Astrocyte of the cerebellum (primary cell): ENCODE measurements around the gene CHTOP.

ENCODE experiments used
- DNase-seq: peaks from one replicate; pipeline ENCODE4 v3.0.0-alpha.2; 2011; ENCODE audit warnings: low read depth
- H3K4me3 ChIP-seq: 2 replicates; pipeline ENCODE4 v1.5.1; 2011; ENCODE audit warnings: mild to moderate bottlenecking, low read depth, low read length, moderate library complexity
- CTCF ChIP-seq: IDR thresholded peaks from 2 replicates; pipeline ENCODE4 v1.5.1; 2012; ENCODE audit warnings: low read length, low read depth, moderate library complexity, mild to moderate bottlenecking; ENCODE audit errors: missing control alignments
- in situ Hi-C: cut with HindIII; loops from 2 replicates; pipeline ENCODE4 v1.10.0; 2017; ENCODE audit warnings: low sequenced_read_pairs

CHTOP gene

GRCh38 chr1:153693466-153693865, 59.6 kb downstream of the CHTOP start:
- in situ Hi-C loops: no loop called here
- no peak for DNase-seq
- H3K4me3 ChIP-seq: no peak overlapping the region
- no peak for TF ChIP-seq CTCF
